Inflammatory macrophage (primary cell): ENCODE data around the gene ARRDC5.
"Not testable (repeated sequence)": the region's sequence is repeated elsewhere in the genome, so short reads cannot be mapped to it uniquely, and the experiment has no call there.

Experiments used
- DNase-seq, 2 donors: peaks; one replicate each; pipeline ENCODE4 v3.0.0-alpha.2; 2020 to 2022
- total RNA-seq, 18 experiments: gene quantifications; one replicate each; lab custom pipeline; 2026; ENCODE audit warnings: mixed read lengths in 6 of 18, inconsistent platforms in 2 of 18; lab: John Stamatoyannopoulos, UW

The ARRDC5 gene
- total RNA-seq, result 0 to 0.95 (median 0.46) reads per million in 18 experiments

- DNase-seq, result no peak
These were observed at the start of gene ARRDC5 for GRCh38 chr19:4902796-4903195. Gene ARRDC5, minus strand, starts transcription at chr19:4902896. Its CDS starts 71 bp downstream, at chr19:4902825.

DNA sequence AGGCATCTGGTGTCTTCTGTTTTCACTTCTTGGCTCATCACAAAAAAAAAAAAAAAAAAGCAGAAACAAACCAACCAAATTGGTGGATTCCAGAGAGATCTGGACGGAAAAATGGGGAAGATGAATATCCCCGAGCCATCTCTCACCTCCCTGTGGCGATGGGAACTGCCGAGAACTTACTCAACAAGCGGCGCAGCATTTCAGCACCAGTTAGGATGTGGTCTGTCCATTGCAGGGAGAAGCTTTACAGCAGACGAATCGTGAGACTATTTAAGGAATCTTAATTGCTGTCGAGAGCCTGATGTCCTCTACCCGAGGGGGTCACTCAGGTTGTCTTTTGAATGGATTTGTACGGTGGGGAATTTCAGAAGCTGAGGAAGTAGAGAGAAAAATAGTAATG is 49.0 kb upstream of the ARRDC5 start:
- peak; percentile 47 to 72 for DNase-seq

DNA sequence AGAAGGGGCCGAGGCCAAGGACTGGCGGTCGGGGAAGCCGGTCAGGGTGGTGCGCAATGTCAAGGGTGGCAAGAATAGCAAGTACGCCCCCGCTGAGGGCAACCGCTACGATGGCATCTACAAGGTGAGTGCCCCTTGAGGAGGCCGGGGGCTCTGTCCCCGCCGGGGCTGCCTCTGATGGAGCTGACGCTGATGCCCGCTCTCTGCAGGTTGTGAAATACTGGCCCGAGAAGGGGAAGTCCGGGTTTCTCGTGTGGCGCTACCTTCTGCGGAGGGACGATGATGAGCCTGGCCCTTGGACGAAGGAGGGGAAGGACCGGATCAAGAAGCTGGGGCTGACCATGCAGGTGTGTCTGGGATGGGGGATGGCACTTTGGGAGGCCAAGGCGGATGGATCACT is 48.0 kb upstream of the ARRDC5 start:
- peak in 1 of 2 donors; percentile 27 for DNase-seq

GRCh38 chr19:4941638-4942169 is 39.0 kb upstream of the ARRDC5 start:
- not testable (repeated sequence) for DNase-seq

- no peak for DNase-seq
These were observed 36.8 kb upstream of the ARRDC5 start for GRCh38 chr19:4939466-4939865.

GRCh38 chr19:4938461-4938860 is 35.8 kb upstream of the ARRDC5 start:
- DNase-seq, result not testable (repeated sequence)

DNA sequence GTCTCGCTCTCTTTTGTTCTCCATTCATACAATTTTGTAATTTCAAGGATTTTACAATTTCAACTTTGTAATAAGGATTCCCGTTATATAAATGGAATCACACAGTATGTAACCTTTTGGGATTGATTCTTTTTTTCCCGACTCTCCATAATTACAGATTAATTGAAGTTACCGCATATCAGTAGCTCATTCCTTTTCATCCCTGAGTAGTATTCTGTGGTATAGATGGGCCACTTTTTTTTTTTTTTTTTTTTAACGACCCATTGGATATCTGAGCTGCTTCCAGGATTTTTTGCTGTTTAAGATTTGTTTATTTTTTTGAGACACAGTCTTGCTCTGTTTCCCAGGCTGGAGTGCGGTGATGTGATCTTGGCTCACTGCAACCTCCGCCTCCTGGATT is 34.4 kb upstream of the ARRDC5 start:
- DNase-seq, result no peak

DNA sequence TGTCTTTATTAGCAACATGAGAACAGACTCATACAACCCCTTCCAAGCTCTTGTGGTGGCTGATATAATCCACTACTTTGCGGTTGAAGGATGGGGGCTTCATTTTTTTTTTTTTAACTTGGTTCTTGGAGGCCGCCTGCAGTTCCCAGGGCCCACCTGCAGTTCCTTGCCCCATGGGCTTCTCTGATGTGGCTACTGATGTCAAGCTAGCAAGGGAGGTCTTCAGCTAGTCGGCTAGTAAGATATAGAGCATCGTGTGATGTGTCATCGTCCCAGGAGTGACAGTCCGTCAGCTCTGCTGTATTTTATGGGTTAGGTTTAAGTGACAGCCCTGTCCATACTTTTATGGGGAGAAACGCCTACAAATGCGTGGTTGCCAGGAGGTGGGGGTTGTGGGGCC is 32.7 kb upstream of the ARRDC5 start:
- no peak for DNase-seq

DNA sequence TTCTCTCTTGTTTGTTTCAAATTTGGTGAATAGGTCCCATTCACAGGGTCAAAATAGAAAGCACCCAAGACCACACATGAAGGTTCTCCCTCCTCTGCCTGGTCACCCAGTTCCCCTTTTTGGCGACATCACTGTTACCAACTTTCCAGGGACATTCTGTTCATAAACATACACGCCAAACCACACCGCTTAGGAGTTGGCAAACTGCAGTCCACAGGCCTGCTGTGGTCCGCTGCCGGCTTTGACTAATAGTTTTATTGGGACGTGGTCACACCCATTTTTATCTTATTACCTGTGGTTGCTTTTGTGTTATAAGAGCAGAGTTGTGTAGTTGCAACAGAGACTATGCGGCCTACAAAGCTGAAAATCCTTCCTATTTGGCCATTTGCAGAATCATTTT is 30.8 kb upstream of the ARRDC5 start:
- DNase-seq, result no peak

DNA sequence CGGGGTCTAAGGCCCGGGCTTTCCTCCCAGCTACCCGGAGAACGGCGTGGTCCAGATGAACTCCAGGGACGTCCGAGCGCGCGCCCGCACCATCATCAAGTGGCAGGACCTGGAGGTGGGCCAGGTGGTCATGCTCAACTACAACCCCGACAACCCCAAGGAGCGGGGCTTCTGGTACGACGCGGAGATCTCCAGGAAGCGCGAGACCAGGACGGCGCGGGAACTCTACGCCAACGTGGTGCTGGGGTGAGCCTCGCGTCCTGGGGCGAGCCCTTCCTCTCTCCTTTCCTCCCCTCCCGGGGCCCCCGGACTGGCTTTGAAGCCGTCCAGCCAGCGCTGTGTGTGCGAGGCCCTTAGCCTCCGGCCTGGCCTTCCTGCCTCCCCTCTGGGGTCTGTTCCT is 30.0 kb upstream of the ARRDC5 start:
- no peak for DNase-seq

- no peak for DNase-seq
These were observed 28.0 kb upstream of the ARRDC5 start for GRCh38 chr19:4930664-4931063.

- peak in 1 of 2 donors; percentile 31 for DNase-seq
These were observed 26.5 kb upstream of the ARRDC5 start for GRCh38 chr19:4929186-4929585.

GRCh38 chr19:4923276-4923747 is 20.6 kb upstream of the ARRDC5 start:
- no peak for DNase-seq

DNA sequence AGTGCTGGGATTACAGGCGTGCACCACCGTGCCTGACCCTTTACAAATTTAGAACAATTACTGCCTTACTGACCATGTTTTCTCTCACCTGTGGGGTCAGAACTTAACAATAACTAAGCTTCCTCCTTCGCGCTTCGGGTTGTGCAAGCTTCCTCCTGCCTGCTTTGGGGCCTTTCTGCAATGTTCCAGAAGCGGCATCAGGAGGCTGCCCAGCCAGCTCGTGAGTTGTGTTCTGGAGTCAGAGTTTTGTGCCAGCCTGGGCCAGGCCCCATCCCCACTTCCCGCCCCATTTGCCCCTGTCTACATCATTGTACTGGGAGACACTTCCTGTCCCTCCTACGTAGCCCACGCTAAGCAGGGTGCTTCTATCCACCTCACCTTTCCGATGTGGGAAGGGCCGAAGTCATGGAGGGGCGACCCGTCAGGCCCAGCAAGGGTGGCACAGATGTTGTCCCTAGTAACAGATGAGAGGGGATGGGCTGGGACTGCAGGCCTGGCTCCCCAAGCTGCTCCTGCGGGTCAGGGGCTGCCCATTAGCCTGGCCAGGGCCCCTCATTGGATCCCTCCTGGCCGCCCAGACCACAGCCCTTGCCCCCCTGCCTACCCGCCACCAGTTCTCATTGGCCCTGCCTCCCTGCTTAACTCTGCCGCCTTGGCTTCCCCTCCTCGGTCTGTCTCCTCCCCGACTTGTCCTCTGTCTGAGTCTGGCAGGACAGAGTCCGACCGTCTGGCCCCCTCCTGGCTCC is 20.0 kb upstream of the ARRDC5 start:
- DNase-seq, result peak; percentile 19 to 55

GRCh38 chr19:4916292-4917082 is 13.8 kb upstream of the ARRDC5 start:
- DNase-seq, result peak in 1 of 2 donors; percentile 22

DNA sequence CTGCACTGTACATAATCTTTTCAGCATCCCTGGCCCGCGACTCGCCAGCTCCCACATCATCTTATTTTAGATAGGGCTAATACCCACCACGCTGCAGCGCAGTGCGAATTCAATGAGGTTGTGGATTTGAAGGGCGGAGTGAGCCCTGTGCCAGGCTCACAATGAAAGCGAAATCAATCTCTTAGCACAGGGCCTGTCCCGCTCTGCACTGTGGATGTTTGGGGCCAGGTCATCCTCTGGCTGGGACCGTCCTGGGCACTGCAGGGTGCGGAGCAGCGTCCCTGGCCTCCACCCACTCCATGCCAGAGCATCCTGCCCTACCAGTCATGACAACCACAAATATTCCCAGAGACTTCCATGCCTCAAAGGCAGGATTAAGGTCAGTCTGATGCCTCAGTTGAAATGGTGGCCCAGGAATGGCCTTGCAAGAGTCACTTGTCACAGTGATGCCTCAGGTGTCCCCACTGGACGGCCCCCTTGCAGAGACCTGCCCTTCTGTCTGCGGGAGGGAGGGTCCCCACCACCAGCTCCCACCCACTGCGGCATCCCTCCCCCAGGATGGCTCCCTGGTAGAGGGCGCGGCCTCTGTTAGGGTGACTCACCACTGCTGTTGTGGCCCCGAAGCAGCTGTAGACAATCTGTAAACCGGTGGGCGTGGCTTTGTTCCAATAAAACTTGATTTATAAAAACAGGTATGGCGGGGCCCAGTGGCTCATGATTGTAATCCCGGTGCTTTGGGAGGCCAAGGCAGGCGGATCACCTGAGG is 12.2 kb upstream of the ARRDC5 start:
- DNase-seq, result peak; percentile 10 to 37

DNA sequence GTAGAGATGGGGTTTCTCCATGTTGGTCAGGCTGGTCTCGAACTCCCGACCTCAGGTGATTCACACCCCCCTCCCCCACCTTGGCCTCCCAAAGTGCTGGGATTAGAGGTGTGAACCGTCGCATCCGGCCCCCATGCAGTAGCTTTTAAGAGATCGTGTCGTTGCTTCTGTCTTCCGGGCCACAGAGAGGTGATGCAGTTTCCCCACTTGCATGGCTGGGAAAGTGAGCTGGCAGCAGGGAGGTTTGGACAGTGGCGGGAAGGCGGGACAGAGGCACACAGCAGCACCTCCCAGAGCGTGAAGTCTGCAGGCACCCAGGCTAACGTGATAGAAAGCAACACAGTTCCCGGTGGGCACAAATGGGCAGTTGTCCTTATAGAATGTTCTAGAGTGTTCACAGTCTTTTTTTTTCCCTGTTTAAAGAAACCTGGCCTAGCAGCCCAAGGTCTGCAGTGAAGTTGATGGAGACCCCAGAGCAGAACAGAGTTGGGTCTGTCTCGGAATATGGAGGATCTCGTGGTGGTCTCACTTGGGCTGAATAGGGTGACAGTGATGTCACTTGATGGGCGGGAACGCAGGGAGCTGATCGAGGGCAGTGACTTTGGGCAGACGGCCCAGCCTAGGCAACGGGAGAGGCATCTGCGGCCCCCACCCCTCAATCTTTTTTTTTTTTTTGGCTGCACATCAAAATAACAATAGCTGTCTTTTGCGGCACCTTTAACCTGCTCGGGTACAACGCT is 11.5 kb upstream of the ARRDC5 start:
- DNase-seq, result no peak

DNA sequence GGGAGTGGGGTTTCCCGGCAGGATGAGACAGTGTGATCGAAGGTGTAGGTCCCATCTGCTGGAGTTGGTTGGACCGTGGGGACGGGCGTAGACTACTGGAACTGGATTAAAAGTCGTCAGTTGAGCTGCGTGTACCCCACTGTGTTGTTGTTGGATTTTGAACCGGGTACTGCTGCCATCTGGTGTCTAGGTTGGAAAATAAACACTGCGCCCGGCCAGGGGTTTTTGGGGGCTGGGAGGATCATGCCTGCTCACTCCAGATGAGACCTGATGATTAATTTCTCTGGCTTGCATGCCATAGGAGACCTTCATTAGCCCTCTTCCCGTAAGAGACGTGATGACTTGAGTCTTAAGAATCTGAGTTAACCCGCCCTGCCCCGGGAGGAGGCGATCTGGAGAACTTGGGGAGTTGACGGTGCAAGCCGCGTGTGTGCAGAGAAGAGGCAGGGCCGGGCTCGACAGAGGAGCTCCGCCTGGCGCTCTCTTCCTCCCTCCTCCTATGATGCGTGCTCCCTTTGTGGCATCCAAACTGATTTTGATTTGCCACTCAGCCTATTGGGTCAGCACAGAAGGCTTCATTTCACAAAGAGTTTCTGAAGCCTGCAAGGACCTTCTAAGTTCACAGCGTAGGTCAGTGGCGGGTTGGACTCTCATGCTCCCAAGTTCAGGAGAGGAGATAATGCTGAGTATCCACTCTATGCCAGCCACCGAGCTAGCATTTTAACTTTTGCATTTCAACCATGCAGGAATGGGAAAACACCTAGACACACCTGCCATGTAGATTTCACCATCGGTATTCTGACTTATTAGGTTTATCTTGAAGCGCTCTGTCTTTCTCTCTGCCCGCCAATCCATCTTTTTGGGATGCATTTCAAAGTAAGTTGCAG is 9.3 kb upstream of the ARRDC5 start:
- peak; percentile 37 to 56 for DNase-seq

DNA sequence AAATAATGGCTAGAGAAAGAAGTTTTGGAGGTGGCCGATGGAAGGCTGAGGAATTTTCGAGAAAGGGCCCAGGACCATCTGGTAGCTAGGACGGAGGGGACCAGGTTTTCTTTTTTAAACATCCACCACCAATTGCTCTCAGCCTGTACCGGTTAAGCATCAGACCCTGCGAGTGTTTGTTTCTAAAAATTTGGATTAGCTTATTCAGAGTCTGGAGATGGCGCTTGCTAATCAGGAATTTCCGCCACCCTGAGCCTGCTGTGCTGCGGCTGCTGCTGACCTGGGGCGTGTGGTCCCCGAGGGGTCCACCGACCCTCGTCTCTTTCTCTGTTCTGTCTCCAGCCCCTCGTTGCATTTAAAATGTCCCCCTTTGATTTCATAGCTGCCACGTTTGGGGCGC is 8.6 kb upstream of the ARRDC5 start:
- DNase-seq, result no peak

- peak; percentile 48 to 64 for DNase-seq
These were observed 8.0 kb upstream of the ARRDC5 start for GRCh38 chr19:4910594-4911281.
